GM19455 (cell line): ENCODE measurements around the gene RTBDN.

Experiments used
- ATAC-seq: cut with Tn5 transposase; IDR thresholded peaks from one replicate; pipeline ENCODE4 v1.9.1; 2021; ENCODE audit not compliant: unreplicated experiment

Gene RTBDN

DNA sequence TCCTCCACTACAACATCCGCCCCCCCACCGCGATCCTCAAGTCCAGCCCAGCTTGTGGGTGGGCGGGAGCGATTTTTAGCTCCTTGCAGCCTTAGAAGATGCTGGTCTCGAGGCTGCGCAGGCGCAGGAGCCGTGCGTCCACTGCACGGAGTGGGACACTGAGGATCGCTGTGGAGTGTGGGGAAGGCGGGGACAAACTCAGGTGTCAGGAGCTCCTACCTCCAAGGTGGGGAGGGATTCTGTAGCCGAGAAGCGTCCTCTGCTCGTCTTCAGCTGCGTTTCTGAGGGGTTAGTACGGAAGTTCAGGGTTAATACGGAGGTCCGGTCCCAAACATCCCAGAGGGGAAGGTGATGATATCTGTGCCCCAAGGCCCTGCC, at the start of gene RTBDN:
Gene RTBDN, minus strand, starts transcription at position 14 of the 378 bp plus-strand sequence. CDS start 4,600 bp downstream, outside the sequence.
- ATAC-seq, result no peak

DNA sequence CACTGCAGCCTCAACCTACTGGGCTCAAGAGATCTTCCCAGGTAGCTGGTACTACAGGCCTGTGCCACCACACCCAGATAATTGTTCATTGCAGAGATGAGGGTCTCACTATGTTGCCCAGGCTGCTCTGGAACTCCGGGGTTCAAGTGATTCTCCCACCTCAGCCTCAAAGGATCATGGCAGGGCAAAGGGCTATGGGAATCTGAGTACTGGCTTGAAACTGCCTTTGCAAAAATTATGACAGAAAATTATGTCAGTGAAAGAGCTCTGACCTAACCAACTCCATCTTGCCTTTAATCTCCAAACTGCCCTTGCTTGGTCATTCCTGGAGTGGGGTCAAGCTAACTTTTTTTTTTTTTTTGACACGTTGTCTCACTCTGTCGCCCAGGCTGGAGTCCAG, 48.2 kb upstream of the RTBDN start:
- ATAC-seq, result no peak

GRCh38 chr19:12881172-12881808, 46.9 kb upstream of the RTBDN start, which contains the start of gene DNASE2:
Gene DNASE2, minus strand, starts transcription at chr19:12881449. Its CDS starts 74 bp downstream, at chr19:12881375.
- peak; percentile 52 for ATAC-seq

DNA sequence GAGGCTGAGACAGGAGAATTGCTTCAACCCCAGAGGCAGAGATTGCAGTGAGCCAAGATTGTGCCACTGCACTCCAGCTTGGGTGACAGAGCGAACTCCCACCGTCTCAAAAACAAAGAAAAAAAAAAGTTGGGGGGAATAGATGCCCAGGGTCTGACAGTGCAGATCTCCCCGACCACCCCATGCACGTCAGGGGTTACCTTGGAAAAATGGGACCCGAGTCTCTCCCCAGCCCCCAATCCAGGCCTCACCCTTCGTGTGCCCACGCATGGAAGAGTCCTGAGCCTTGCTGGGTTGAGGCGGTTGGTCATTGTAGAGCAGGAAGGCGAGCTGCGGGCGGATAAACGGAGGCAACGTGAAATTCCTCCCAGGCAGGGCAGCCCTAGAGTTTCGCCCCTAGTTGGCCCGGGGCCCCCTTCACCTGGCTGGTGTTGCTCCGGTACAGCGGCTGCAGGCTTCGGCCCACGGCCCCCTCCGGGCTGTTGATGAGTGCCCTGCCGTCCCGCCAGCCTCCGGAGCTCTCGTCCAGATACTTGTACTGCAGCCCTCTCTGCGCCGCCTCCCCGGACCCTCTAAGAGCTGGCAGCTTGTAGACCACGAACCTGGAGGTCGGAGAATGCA, 46.3 kb upstream of the RTBDN start:
- peak; percentile 27 for ATAC-seq

GRCh38 chr19:12875086-12875485, 40.7 kb upstream of the RTBDN start:
- ATAC-seq, result no peak

DNA sequence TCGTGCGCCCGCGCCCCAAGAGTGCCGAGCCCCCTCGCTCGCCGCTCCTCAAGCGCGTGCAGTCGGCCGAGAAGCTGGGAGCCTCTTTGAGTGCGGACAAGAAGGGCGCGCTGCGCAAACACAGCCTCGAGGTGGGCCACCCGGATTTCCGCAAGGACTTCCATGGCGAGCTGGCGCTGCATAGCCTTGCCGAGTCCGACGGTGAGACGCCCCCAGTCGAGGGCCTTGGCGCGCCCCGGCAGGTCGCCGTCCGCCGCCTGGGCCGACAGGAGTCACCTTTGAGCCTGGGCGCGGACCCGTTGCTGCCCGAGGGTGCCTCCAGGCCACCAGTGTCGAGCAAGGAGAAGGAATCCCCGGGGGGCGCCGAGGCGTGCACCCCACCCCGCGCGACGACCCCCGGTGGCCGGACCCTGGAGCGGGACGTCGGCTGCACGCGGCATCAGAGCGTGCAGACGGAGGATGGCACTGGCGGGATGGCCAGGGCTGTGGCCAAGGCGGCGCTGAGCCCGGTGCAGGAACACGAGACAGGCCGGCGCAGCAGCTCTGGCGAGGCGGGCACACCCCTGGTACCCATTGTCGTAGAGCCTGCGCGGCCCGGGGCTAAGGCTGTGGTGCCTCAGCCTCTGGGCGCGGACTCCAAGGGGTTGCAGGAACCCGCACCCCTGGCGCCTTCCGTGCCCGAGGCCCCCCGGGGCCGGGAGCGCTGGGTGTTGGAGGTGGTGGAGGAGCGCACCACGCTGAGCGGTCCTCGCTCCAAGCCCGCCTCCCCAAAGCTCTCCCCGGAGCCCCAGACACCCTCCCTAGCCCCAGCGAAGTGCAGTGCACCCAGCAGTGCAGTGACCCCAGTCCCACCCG, 39.7 kb upstream of the RTBDN start:
- no peak for ATAC-seq

GRCh38 chr19:12872941-12873890, 38.8 kb upstream of the RTBDN start:
- no peak for ATAC-seq

GRCh38 chr19:12872255-12872654, 37.9 kb upstream of the RTBDN start:
- ATAC-seq, result no peak

DNA sequence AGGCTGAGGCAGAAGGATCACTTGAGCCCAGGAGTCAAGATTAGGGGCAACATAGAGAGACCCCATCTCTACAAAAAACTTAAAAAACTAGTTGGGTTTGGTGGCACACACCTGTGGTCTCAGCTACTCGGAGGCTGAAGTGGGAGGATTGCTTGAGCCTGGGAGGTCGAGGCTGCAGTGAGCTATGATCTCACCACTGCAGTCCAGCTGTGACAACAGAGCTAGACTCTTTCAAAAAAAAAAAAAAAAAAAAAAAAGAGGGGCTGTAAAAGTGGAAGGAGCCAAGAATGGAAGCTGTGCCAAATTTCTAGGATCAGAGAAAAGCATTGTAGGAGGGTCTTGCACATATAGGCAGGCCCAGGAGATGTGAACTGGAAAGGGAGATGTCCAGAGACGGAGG, 37.3 kb upstream of the RTBDN start:
- ATAC-seq, result no peak

GRCh38 chr19:12868540-12869112, 34.2 kb upstream of the RTBDN start:
- ATAC-seq, result no peak

DNA sequence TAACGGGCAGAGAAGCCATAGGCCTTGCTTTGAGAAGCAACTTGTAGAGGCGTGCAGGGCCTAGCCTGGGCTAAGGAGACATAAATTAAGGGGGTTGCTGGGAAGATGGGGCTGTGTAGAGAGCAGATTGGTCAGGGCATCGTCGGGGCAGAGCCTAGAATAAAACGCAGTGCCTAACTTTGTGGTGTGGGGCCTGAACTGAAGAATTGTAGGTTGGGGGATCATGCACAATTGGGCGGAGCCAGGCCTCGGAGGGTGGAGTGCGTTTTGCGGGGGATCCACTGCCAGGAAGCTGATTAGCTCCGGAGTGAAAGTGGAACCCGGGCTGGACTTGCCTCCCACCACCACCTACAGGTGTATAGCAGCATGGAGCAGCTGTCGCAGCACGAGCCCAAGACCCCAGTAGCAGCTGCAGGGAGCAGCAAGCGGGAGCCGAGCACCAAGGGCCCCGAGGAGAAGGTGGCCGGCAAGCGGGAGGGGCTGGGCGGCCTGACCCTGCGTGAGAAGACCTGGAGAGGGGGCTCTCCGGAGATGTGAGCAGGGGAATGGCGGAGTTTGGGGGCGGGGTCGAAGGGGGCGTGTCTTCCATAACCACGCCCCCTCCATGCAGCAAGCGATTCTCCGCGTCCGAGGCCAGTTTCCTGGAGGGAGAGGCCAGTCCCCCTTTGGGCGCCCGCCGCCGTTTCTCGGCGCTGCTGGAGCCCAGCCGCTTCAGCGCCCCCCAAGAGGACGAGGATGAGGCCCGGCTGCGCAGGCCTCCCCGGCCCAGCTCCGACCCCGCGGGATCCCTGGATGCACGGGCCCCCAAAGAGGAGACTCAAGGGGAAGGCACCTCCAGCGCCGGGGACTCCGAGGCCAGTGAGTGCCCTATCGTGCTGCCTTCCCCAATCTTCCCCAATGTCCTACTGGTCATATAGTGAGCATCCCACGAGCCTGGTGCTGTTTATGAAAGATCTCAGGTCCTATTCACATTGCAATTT, 33.0 kb upstream of the RTBDN start:
- no peak for ATAC-seq

GRCh38 chr19:12866416-12867119, 32.2 kb upstream of the RTBDN start:
- no peak for ATAC-seq

DNA sequence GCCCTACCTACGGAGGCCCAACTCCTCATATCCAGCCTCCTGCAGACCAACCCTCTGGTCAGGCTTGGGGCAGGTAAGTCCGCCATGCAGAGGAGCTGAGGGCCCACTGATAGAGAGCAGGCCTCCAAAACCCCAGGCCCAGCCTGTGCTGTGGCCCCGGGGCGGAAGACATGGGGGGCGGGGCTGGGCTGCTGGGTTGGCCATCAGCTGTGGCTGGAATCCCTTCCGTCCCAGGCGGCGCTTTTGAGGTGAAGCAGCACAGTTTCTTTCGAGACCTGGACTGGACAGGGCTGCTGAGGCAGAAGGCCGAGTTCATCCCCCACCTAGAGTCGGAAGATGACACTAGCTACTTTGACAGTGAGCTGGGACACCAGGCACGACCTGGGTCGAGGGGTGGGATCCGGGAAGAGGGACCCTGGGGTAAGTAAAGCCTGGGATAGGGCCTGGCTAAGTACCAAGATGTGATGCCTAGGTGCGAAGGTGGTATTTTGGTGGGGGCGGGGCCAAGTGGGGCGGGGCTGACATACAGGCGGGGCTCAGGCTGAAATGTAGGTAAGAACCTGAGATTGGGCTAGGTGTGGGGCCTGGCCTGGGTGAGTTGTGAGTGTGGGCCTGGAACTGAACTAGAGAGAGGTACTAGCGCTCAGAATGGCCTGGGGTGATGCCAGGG, 31.5 kb upstream of the RTBDN start:
- ATAC-seq, result no peak

- ATAC-seq, result no peak
Measured at GRCh38 chr19:12864721-12865715, 30.6 kb upstream of the RTBDN start.

DNA sequence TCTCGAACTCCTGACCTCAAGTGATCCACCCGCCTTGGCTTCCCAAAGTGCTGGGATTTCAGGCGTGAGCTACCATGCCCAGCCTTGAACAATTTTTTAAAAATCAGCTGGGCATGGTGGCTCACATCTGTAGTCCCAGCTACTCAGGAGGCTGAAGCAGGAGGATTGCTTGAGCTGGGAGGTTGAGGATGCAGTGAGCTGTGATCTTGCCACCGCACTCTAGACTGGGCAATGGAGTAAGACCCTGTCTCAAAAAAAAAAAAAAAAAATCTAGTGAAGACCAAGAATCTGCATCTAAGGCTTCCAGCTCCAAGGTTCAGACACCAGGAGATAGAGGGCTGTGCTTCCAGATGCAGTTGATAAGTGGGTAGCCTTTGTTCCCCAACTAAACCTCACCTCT, 29.8 kb upstream of the RTBDN start:
- no peak for ATAC-seq

DNA sequence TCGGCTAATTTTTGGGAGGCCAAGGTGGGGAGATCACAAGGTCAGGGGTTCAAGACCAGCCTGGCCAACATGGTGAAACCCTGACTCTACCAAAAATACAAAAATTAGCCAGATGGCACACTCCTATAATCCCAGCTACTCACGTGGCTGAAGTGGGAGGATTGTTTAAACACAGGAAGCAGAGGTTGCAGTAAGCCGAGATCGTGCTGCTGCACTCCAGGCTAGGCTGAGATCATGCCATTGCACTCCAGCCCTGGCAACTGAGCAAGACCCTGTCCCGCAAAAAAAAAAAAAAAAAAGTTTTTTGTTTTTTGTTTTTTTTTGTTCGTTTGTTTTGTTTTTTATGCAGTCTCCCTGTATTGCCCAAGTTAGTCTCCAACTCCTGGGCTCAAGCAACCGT, 25.2 kb upstream of the RTBDN start:
- no peak for ATAC-seq
